Measurements from ENCODE around the gene HECTD4.
"Not testable (repeated sequence)": the region's sequence is repeated elsewhere in the genome, so short reads cannot be mapped to it uniquely, and the experiment has no call there.

The HECTD4 gene

DNA sequence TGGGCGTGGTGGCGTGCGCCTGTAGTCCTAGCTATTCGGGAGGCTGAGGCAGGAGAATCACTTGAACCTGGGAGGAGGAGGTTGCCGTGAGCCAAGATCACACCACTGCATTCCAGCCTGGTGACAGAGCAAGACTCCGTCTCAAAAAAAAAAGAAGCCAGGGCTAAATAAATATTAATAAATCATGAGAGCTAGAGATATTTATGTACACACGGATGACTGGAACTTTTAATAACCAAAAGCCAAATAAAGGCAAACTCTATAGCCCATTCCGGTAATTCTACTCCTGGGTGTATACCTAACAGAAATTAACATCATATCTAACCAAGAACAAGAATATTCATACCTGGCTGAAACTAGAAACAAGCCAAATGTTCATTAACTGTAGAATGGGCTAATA, 264.5 kb downstream of the HECTD4 start:
- no peak overlapping the region for H3K4me3 ChIP-seq (replicated peaks in 1 of 2; ENCODE audit: low read depth in 2 of 2, low read length in 2 of 2)
- TF ChIP-seq, protein P1, sequence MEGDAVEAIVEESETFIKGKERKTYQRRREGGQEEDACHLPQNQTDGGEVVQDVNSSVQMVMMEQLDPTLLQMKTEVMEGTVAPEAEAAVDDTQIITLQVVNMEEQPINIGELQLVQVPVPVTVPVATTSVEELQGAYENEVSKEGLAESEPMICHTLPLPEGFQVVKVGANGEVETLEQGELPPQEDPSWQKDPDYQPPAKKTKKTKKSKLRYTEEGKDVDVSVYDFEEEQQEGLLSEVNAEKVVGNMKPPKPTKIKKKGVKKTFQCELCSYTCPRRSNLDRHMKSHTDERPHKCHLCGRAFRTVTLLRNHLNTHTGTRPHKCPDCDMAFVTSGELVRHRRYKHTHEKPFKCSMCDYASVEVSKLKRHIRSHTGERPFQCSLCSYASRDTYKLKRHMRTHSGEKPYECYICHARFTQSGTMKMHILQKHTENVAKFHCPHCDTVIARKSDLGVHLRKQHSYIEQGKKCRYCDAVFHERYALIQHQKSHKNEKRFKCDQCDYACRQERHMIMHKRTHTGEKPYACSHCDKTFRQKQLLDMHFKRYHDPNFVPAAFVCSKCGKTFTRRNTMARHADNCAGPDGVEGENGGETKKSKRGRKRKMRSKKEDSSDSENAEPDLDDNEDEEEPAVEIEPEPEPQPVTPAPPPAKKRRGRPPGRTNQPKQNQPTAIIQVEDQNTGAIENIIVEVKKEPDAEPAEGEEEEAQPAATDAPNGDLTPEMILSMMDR (IDR thresholded peaks at IDR 0.05; ENCODE audit: low read depth, low read length) = no peak
- DNase-seq (ENCODE audit: low read depth in 2 of 2) = peak in 1 of 2 donors; percentile 59

DNA sequence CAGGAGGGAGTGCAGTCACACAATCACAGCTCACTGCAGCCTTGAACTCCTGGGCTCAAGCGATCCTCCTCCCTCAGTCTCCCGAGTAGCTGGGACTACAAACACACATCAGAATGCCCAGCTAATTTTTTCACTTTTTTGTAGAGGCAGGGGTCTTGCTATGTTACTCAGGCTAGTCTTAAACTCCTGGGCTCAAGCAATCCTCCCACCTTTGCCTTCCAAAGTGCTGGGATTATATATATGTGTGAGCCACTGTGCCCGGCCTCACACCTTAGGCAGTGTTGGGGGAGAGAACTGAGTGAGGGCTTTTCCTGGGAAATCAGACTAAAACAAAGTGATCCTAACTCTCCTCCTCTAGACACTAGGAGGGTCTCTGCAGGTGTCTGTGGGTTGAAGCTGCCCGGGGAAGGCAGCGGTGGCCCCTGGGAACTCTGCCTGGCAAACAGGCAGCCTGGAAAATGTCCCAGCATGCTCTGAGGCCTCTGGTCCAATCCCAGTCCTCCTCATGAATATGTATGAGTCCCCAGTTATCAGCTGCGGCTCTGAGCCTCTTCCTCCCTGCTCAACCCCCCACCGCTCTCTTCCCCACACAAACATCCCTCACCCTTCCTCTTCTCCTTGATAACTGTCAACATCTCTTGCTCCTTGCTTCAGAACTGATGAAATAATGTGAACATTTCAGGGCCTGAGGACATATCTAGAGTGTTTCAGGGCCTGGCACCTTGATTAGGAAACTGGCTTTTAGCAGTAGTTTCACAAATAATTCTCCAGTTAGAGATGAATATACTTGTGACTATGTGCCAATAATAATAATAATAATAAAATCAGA, 265.8 kb downstream of the HECTD4 start:
- peak; percentile 78 to 90 for DNase-seq (ENCODE audit: low read depth in 2 of 2)
- no peak overlapping the region for H3K4me3 ChIP-seq (replicated peaks in 1 of 2; ENCODE audit: low read depth in 2 of 2, low read length in 2 of 2)
- TF ChIP-seq, protein P1 (IDR thresholded peaks at IDR 0.05; ENCODE audit: low read depth, low read length) = no peak

DNA sequence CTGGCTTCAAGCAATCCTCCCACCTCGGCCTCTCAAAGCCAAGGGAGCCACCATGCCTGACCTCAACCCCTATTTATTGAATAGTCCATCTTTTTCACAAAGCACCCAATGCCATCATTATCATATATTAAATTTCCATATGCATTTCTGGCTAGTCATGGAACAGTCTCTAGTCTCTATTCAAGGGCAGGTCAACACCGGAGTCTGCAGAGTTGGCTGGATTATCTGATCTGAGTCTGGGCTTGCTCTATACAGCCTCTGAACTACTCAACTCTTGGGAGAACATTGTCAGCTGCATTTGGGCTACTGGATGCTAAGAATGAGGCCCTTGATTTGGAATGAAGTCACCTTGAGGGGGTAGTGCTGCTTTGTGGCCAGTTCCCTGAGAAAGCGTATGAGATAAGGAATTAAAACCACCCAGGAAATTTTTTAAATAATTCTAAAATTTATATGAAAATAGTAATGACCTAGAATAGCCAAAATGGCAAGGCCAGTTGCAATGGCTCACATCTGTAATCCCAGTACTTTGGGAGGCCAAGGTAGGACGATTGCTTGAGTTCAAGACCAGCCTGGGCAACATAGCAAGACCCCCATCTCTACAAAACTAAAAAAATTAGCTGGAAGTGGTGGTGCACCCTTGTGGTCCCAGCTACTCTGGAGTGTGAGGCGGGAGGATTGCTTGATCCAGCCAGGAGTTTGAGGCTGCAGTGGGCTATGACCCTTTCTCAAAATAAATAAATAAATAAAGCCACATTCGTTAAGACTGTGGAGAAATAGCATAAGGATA, 266.8 kb downstream of the HECTD4 start:
- DNase-seq (ENCODE audit: low read depth in 2 of 2) = no peak
- H3K4me3 ChIP-seq (replicated peaks in 1 of 2; ENCODE audit: low read depth in 2 of 2, low read length in 2 of 2) = no peak overlapping the region
- TF ChIP-seq, protein P1 (IDR thresholded peaks at IDR 0.05; ENCODE audit: low read depth, low read length) = no peak

DNA sequence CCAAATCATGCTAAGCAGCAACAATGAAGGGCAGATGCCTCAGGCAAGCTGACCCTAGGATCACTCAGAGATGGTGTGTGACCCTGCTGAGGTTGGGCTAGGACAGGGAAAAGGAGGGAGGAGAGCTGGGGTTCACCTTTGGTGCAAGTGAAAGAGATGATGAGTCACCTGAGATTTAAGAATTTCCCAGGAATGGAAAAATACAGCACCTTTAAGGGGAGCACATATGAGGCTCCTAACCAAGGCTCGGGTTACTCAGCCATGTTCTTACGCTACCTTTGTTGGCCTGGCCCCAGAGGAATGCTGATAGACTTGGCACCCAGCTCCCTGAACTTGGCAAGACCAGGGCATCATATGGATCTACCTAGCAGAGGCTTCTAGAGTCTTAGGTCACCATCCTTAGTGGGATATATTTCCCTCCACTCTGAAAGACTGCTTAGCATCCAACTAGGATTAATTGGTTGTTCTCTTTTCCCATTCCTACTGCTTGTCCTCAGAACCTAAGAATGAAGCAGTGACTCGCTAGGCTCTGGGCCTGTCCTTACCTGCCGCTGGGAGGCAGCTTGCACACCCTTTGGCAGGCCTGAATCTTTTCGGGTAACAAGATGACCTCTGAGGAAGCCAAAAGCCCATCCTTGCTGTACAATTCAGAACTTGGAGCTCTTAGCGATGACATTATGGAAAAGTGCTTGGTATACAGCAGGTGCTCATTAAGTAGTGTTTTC, 269.7 kb downstream of the HECTD4 start:
- no peak for DNase-seq (ENCODE audit: low read depth in 2 of 2)
- H3K4me3 ChIP-seq (replicated peaks in 1 of 2; ENCODE audit: low read depth in 2 of 2, low read length in 2 of 2) = no peak overlapping the region
- TF ChIP-seq, protein P1 (IDR thresholded peaks at IDR 0.05; ENCODE audit: low read depth, low read length) = no peak

DNA sequence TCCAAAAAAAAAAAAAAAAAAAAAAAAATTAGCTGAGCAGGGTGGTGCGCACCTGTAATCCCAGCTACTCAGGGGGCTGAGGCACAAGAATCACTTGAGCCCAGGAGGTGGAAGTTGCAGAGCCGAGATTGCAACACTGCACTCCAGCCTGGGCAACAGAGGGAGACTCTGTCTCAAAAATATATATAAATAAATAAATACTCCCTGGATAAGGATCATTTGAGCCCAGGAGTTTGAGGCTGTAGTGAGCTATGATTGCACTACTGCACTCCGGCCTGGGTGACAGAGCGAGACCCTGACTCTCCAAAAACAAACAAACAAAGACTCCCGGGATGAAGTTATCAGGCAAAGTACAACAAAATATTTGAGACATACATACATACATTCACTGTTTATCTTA, 270.3 kb downstream of the HECTD4 start:
- no peak for DNase-seq (ENCODE audit: low read depth in 2 of 2)
- H3K4me3 ChIP-seq (replicated peaks in 1 of 2; ENCODE audit: low read depth in 2 of 2, low read length in 2 of 2) = no peak overlapping the region
- TF ChIP-seq, protein P1 (IDR thresholded peaks at IDR 0.05; ENCODE audit: low read depth, low read length) = no peak

DNA sequence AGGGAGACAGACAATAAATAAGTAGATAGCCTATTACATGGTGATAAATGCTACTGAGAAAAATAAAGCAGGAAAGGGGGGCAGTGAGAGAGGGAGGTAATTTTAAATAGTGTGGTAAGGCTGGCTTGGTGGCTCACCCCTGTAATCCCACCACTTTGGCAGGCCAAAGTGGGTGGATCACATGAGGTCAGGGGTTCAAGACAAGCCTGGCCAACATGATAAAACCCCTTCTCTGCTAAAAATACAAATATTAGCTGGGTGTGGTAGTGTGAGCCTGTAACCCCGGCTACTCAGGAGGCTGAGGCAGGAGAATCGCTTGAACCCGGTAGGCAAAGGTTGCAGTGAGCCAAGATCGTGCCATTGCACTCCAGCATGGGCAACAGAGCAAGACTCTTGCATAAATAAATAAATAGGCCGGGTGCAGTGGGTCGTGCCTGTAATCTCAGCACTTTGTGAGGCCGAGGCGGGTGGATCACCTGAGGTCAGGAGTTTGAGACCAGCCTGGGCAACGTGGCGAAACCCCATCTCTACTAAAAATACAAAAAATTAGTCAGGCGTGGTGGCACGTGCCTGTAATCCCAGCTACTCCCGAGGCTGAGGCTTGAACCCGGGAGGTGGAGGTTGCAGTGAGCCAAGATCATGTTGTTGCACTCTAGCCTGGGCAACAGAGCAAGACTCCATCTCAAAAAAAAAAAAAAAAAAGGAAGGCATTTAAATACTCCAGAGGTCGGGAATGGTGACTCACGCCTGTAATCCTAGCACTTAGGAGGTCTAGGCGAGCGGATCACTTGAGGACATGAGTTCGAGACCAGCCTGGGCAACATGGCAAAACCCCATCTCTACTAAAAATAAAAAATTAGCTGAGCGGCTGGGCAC, 271.2 kb downstream of the HECTD4 start:
- not testable (repeated sequence) for H3K4me3 ChIP-seq (replicated peaks in 1 of 2; ENCODE audit: low read depth in 2 of 2, low read length in 2 of 2); DNase-seq (ENCODE audit: low read depth in 2 of 2)
